Lower leg skin (tissue), 4 donors: Measurements from ENCODE around the gene TMEM130. TPM values are rescaled to one million over a fixed set of nuclear protein-coding genes. Genes with fewer than 3 reads are reported as not detected.
"Not testable (repeated sequence)": the region's sequence is repeated elsewhere in the genome, so short reads cannot be mapped to it uniquely, and the experiment has no call there.

Source experiments
- DNase-seq, 2 donors: peaks; one replicate each; pipeline ENCODE4 v3.0.0-alpha.2; 2019; ENCODE audit warnings: low spot score in 2 of 2
- H3K4me3 ChIP-seq: fragments of 200-600 bp; sonication (generic); 2 replicates; pipeline ENCODE4 v1.5.1; 2017; ENCODE audit warnings: mild to moderate bottlenecking, low read depth; ENCODE audit not compliant: poor library complexity, severe bottlenecking
- CTCF ChIP-seq, 3 donors: fragments of 450-650 bp; IDR thresholded peaks; one replicate each; pipeline ENCODE4 v1.5.1; 2016; ENCODE audit warnings: antibody characterized with exemption in 3 of 3, mild to moderate bottlenecking in 3 of 3, moderate library complexity in 2 of 3
- POLR2A ChIP-seq, 2 donors: fragments of 450-650 bp; IDR thresholded peaks; one replicate each; pipeline ENCODE4 v1.6.1; 2016 to 2017; ENCODE audit warnings: antibody characterized with exemption in 2 of 2, mild to moderate bottlenecking in 1 of 2, moderate library complexity in 1 of 2
- WGBS, 2 donors: methylation state at CpG; one replicate each; pipeline ENCODE4 v1.1.5; 2018; 5-methylcytosine and 5-hydroxymethylcytosine counted together
- intact Hi-C: fragments of 100-400 bp; cut with DNase I; formaldehyde crosslinking; loops from one replicate; pipeline ENCODE4 v1.15.0; 2023; ENCODE audit warnings: low total_unique reads
- total RNA-seq, 4 donors: library from RNA; depleted of rRNA; stranded (reverse); fragments of >200 nt; gene quantifications; one replicate each; pipeline ENCODE4 v1.1.0, GENCODE V29; 2016

The TMEM130 gene
- total RNA-seq, 4 donors from 2014 or later, result 0.10 to 3.4 TPM; not detected in 2

DNA sequence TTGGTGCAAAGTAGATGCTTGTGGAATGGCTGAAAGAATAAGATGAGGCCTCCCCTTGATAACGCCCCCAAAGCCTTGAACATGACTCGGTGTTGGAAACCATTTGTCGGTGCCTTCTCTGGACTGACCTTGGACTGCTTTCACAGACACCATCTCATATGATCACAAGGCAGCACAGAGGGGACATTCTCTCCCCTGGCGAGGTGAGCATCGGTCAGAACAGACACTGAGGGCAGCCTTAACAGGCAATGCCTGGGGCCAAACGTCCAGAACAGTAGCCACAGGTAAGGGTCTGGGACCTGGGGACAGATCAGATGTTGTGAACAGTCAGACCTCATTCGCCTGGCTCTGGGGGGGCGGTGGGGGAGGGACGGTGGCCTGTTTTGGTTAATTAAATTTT lies 5.7 kb upstream of the TMEM130 start:
- WGBS, 2 donors, result 75 to 88% methylated on average over 9 of the region's 9 CpGs
- peak in 1 of 2 donors; percentile 42 for DNase-seq
- intact Hi-C loops, result no loop called here
- H3K4me3 ChIP-seq, result no peak overlapping the region
- no peak for TF ChIP-seq CTCF (IDR thresholded peaks at IDR 0.05)
- TF ChIP-seq POLR2A (IDR thresholded peaks at IDR 0.05), result no peak

GRCh38 chr7:98874942-98875341 lies 5.1 kb upstream of the TMEM130 start:
- no peak overlapping the region for H3K4me3 ChIP-seq
- no peak for DNase-seq
- TF ChIP-seq CTCF (IDR thresholded peaks at IDR 0.05), result no peak
- TF ChIP-seq POLR2A (IDR thresholded peaks at IDR 0.05), result no peak
- WGBS, 2 donors, result 96 to 100% methylated on average over 1 of the region's 1 CpG
- intact Hi-C loops, result no loop called here

DNA sequence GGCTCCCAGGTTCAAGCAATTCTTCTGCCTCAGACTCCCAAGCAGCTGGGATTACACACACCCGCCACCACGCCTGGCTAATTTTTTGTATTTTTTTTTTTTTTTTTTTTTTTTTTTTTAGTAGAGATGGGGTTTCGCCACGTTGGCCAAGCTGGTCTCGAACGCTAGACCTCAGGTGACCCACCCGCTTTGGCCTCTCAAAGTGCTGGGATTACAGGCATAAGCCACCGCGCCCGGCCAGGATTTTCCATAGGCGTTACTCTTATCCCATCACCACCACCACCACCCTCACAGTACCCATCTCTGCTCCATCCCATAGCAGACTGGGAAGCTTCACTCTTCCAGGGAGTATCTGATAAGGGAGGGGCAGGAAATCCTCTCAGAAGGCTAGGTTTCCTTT lies 3.8 kb upstream of the TMEM130 start:
- DNase-seq, result peak in 1 of 2 donors; percentile 67
- H3K4me3 ChIP-seq, intact Hi-C loops: not testable (repeated sequence)
- WGBS, 2 donors, result 94 to 97% methylated on average over 11 of the region's 11 CpGs

DNA sequence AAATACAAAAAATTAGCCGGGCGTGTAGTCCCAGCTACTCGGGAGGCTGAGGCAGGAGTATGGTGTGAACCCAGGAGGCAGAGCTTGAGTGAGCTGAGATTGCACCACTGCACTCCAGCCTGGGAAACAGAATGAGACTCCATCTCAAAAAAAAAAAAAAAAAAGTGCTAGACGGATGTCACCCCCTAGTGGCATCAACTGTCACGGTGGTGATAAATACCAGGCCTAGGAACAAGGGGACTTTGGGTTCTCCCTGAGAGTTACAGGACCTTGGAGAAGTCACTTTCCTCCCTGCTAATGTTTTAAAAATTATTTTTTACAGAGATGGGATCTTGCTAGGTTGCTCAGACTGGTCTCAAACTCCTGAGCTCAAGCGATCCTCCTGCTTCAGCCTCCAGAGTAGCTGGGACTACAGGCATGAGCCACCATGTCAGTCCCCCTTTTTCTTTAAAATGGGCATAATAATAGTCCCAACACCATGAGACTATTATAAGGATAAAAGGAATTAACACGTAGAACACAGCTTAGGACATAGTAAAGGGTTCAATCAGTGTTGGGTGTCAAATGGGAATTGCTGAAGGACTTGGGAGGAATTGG lies 2.6 kb upstream of the TMEM130 start:
- TF ChIP-seq CTCF (IDR thresholded peaks at IDR 0.05) (no peak), POLR2A (IDR thresholded peaks at IDR 0.05) (no peak)
- DNase-seq, result peak in 1 of 2 donors; percentile 46
- intact Hi-C loops, result no loop called here
- 66 to 71% methylated on average over 7 of the region's 7 CpGs for WGBS, 2 donors
- H3K4me3 ChIP-seq, result no peak overlapping the region

DNA sequence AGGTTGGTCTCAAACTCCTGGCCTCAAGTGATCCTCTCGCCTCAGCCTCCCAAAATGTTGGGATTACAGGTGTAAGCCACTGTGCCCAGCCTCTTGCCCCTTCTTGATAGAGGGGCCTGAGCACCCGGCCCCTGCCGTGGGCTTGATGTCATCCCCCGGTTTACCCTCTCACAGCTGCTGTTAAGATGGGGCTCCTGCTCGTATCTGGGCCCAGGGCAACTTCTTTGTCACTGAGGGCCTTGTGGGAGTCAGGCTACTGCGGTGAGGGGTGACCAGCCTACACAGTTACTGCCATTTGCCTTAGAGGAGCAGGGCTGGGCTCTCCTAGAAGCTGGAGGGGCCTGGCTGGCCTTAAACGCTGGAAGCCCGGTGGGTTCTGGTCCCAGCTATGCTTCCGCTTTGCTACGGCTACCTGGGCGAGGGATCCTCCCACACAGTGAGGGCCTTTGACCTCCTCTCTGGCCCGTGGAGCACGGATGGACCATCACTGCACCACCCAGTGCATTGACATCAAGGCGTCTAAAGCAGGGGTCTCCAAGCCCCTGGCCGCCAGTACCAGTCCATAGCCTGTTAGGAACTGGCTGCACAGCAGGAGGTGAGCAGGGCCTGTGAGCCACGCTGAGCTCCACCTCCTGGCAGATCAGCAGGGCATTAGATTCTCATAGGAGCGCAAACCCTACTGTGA lies 1.1 kb upstream of the TMEM130 start:
- H3K4me3 ChIP-seq, result no peak overlapping the region
- intact Hi-C loops, result no loop called here
- no peak for TF ChIP-seq CTCF (IDR thresholded peaks at IDR 0.05)
- TF ChIP-seq POLR2A (IDR thresholded peaks at IDR 0.05), result no peak
- 79 to 92% methylated on average over 13 to 16 of the region's 17 CpGs for WGBS, 2 donors
- DNase-seq, result peak in 1 of 2 donors; percentile 52

DNA sequence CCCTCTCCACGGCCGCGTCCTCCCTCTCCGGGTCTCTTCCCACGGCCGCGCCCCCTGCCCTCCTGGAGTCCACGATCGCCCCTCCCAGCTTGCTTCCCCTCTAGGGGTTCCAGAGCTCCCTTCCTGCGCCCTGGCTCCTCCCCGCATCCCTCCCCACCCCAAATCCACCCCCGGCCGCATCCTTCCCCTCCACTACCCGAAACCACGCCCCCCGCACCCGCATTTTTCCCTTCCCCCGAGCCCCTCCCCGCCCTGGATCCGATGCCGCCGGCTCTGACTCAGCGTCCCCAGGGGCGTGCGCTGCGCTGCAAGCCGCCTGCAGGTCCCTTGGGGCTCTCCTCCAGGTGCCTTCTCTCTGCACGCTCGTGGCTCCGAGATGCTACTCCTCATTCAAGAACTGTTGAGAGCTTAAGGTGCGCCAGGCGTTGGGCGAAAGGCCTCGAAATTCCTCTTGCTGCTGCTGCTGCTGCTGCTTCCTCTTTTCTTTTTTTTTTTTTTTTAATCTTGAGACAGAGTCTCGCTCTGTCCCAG lies 372 bp upstream of the TMEM130 start:
- no peak for DNase-seq
- intact Hi-C loops, result no loop called here
- WGBS, 2 donors, result 1% methylated on average over 34 to 35 of the region's 35 CpGs
- no peak for TF ChIP-seq CTCF (IDR thresholded peaks at IDR 0.05)
- no peak for TF ChIP-seq POLR2A (IDR thresholded peaks at IDR 0.05)
- no peak overlapping the region for H3K4me3 ChIP-seq
